Loucy (cell line): ENCODE data around the gene CDKN2D.

Experiments used
- H2AFZ ChIP-seq: fragments of 200-600 bp; sonication (generic); 2 replicates; pipeline ENCODE4 v1.6.0; 2016; ENCODE audit warnings: antibody characterized with exemption, mild to moderate bottlenecking, low read length, moderate library complexity
- H3F3A ChIP-seq: fragments of 200-600 bp; 2 replicates; pipeline ENCODE4 v1.6.0; 2016; ENCODE audit warnings: antibody characterized with exemption, low read depth, mild to moderate bottlenecking
- H3K27me3 ChIP-seq: fragments of 200-600 bp; sonication (generic); 2 replicates; pipeline ENCODE4 v1.6.1; 2014; ENCODE audit warnings: low read length, mild to moderate bottlenecking; ENCODE audit not compliant: insufficient read depth, poor library complexity, severe bottlenecking
- H3K36me3 ChIP-seq: fragments of 200-600 bp; sonication (generic); 2 replicates; pipeline ENCODE4 v1.6.1; 2016; ENCODE audit warnings: low read length; ENCODE audit not compliant: insufficient read depth
- H3K4me1 ChIP-seq: fragments of 200-600 bp; sonication (generic); 2 replicates; pipeline ENCODE4 v1.5.1; 2014; ENCODE audit warnings: low read length, mild to moderate bottlenecking; ENCODE audit not compliant: insufficient read depth, poor library complexity, severe bottlenecking
- H3K4me2 ChIP-seq: fragments of 200-600 bp; sonication (generic); 2 replicates; pipeline ENCODE4 v1.6.0; 2014; ENCODE audit warnings: antibody characterized with exemption, low read length, low read depth, mild to moderate bottlenecking; ENCODE audit not compliant: poor library complexity, severe bottlenecking
- H3K4me3 ChIP-seq: fragments of 200-600 bp; sonication (generic); 2 replicates; pipeline ENCODE4 v1.5.1; 2014; ENCODE audit warnings: low read length, mild to moderate bottlenecking, mixed read lengths; ENCODE audit not compliant: poor library complexity, severe bottlenecking
- H3K79me2 ChIP-seq: fragments of 200-600 bp; sonication (generic); 2 replicates; pipeline ENCODE4 v1.6.1; 2014; ENCODE audit warnings: low read length; ENCODE audit not compliant: insufficient read depth
- H3K9ac ChIP-seq: fragments of 200-600 bp; sonication (generic); 2 replicates; pipeline ENCODE4 v1.6.0; 2014; ENCODE audit warnings: mild to moderate bottlenecking, low read depth, low read length, moderate library complexity; ENCODE audit not compliant: poor library complexity, severe bottlenecking
- H3K9me2 ChIP-seq: fragments of 200-600 bp; sonication (generic); replicated peaks from 2 replicates; pipeline ENCODE4 v1.6.1; 2016; ENCODE audit warnings: low read depth, low read length, mixed read lengths
- H3K9me3 ChIP-seq: fragments of 200-600 bp; sonication (generic); 2 replicates; pipeline ENCODE4 v1.6.1; 2014; ENCODE audit warnings: mild to moderate bottlenecking, antibody characterized with exemption, low read length, low read depth; ENCODE audit not compliant: insufficient read depth
- H4K20me1 ChIP-seq: fragments of 200-600 bp; sonication (generic); 2 replicates; pipeline ENCODE4 v1.6.0; 2014; ENCODE audit warnings: antibody characterized with exemption, low read length, mild to moderate bottlenecking; ENCODE audit not compliant: insufficient read depth, poor library complexity, severe bottlenecking
- CTCF ChIP-seq: fragments of 200-600 bp; sonication (generic); conservative IDR thresholded peaks from 2 replicates; pipeline ENCODE4 v1.5.1; 2014; ENCODE audit warnings: mild to moderate bottlenecking, antibody characterized with exemption, low read length
- EZH2phosphoT487 ChIP-seq: fragments of 200-600 bp; IDR thresholded peaks from 2 replicates; pipeline ENCODE4 v1.6.1; 2018; ENCODE audit warnings: antibody characterized with exemption, mild to moderate bottlenecking, moderate library complexity, borderline replicate concordance

The CDKN2D gene

GRCh38 chr19:10538204-10538983, 30.4 kb downstream of the CDKN2D start:
- Histone ChIP-seq H4K20me1 (no peaks in the 10 kb centered on the region), H3F3A (peaks cover 5% of the 10 kb centered on the region), H3K27me3 (no peaks in the 10 kb centered on the region), H3K4me2 (no peak overlapping the region), H3K4me1 (peaks cover 6% of the 10 kb centered on the region), H3K79me2 (no peaks in the 10 kb centered on the region), H3K4me3 (no peak overlapping the region), H3K9me2 (no peaks in the 10 kb centered on the region), H3K9ac (no peak overlapping the region), H3K9me3 (no peaks in the 10 kb centered on the region), H3K36me3 (no peaks in the 10 kb centered on the region), H2AFZ (no peak overlapping the region)
- TF ChIP-seq CTCF, result no peak

GRCh38 chr19:10537668-10538067, 31.1 kb downstream of the CDKN2D start:
- no peaks in the 10 kb centered on the region for H4K20me1 ChIP-seq
- H3K4me2 ChIP-seq, result no peak overlapping the region
- H3K4me1 ChIP-seq, result peaks cover 3% of the 10 kb centered on the region
- H3K9ac ChIP-seq, result no peak overlapping the region
- no peaks in the 10 kb centered on the region for H3K9me2 ChIP-seq
- H3K36me3 ChIP-seq, result no peaks in the 10 kb centered on the region
- no peaks in the 10 kb centered on the region for H3K79me2 ChIP-seq
- TF ChIP-seq EZH2phosphoT487 (no peak), CTCF (no peak)
- H3K9me3 ChIP-seq, result no peaks in the 10 kb centered on the region
- peaks cover under 1% of the 10 kb centered on the region for H3F3A ChIP-seq
- H3K27me3 ChIP-seq, result no peaks in the 10 kb centered on the region
- no peak overlapping the region for H2AFZ ChIP-seq
- H3K4me3 ChIP-seq, result no peak overlapping the region

GRCh38 chr19:10535613-10536012, 33.2 kb downstream of the CDKN2D start:
- H3K9me3 ChIP-seq, result no peaks in the 10 kb centered on the region
- no peak overlapping the region for H3K4me3 ChIP-seq
- no peaks in the 10 kb centered on the region for H3F3A ChIP-seq
- TF ChIP-seq EZH2phosphoT487, result no peak
- no peaks in the 10 kb centered on the region for H3K27me3 ChIP-seq
- H3K9me2 ChIP-seq, result no peaks in the 10 kb centered on the region
- no peaks in the 10 kb centered on the region for H4K20me1 ChIP-seq
- no peak overlapping the region for H3K9ac ChIP-seq
- no peak overlapping the region for H3K4me2 ChIP-seq
- H3K79me2 ChIP-seq, result no peaks in the 10 kb centered on the region
- H3K4me1 ChIP-seq, result no peaks in the 10 kb centered on the region
- H2AFZ ChIP-seq, result no peak overlapping the region; the same call in 1 of the 2 replicates
- no peaks in the 10 kb centered on the region for H3K36me3 ChIP-seq
